Esophagus muscularis mucosa (tissue), 4 donors: Measurements from ENCODE around the gene SCG2.

Experiments used
- EP300 ChIP-seq: sonication (generic); formaldehyde crosslinking; IDR thresholded peaks from one replicate; pipeline ENCODE4 v1.6.1; 2017; ENCODE audit warnings: antibody characterized with exemption
- POLR2A ChIP-seq: fragments of 450-650 bp; IDR thresholded peaks from one replicate; pipeline ENCODE4 v1.6.1; 2017; ENCODE audit warnings: antibody characterized with exemption, moderate library complexity, mild to moderate bottlenecking, low read depth
- TF ChIP-seq, protein P1 (sequence below), 3 experiments: fragments of 200-600 bp in 2 of 3; fragments of 450-650 bp in 1 of 3; sonication (generic) in 2 of 3; IDR thresholded peaks; one replicate each; pipeline ENCODE4 v1.5.1; 2017 to 2019; ENCODE audit warnings: antibody characterized with exemption in 3 of 3, mild to moderate bottlenecking in 2 of 3, moderate library complexity in 1 of 3

DNA sequence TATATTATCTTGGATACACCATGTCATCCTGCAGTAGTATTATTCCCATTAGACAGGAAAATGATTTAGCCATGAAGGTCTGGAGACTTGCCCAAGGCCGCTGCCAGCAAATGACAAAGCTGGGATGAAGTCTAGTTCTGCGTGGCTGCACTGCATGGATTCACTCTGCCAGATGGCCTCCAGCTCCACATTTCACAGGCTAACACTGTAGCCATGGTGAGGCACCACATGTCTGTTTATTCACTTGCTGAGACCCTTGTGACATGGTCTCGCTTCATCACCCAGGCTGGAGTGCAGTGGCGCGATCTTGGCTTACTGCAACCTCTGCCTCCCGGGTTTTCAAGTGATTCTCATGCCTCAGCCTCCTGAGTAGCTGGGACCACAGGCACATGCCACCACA, 31.5 kb upstream of the SCG2 start:
- TF ChIP-seq, protein P1, sequence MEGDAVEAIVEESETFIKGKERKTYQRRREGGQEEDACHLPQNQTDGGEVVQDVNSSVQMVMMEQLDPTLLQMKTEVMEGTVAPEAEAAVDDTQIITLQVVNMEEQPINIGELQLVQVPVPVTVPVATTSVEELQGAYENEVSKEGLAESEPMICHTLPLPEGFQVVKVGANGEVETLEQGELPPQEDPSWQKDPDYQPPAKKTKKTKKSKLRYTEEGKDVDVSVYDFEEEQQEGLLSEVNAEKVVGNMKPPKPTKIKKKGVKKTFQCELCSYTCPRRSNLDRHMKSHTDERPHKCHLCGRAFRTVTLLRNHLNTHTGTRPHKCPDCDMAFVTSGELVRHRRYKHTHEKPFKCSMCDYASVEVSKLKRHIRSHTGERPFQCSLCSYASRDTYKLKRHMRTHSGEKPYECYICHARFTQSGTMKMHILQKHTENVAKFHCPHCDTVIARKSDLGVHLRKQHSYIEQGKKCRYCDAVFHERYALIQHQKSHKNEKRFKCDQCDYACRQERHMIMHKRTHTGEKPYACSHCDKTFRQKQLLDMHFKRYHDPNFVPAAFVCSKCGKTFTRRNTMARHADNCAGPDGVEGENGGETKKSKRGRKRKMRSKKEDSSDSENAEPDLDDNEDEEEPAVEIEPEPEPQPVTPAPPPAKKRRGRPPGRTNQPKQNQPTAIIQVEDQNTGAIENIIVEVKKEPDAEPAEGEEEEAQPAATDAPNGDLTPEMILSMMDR (IDR thresholded peaks at IDR 0.05) = no peak
- TF ChIP-seq EP300 = no peak
- no peak for TF ChIP-seq POLR2A
